Left hindlimb (tissue), 1 donor: ENCODE results near the gene NAT8.
"Not testable (repeated sequence)": the region's sequence is repeated elsewhere in the genome, so short reads cannot be mapped to it uniquely, and the experiment has no call there.

ENCODE experiments used
- DNase-seq: peaks from one replicate; pipeline ENCODE4 v3.0.0-alpha.2; 2018

The NAT8 gene

GRCh38 chr2:73630662-73631266 lies 11.5 kb downstream of the NAT8 start:
- DNase-seq, result not testable (repeated sequence)

- not testable (repeated sequence) for DNase-seq
Measured at GRCh38 chr2:73628493-73628892, 13.7 kb downstream of the NAT8 start.

DNA sequence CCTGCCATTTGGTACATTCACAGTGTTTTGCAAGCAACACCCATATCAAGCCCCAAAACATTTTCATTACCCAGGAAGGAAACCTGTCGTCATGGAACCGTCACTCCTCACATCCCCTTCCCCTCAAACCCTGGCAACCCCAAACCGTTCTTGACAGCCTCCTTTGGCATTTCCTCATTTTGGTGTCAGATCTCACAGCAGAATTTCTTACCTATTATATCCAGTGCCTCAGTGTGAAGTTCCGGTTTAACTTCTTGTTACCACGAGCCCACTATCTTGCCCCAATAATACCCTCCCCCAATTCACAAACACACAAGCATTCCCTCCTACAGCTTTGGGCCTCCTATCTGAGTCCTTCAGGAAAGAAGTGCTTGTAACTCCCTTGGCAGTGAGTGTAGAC lies 16.0 kb downstream of the NAT8 start:
- not testable (repeated sequence) for DNase-seq

DNA sequence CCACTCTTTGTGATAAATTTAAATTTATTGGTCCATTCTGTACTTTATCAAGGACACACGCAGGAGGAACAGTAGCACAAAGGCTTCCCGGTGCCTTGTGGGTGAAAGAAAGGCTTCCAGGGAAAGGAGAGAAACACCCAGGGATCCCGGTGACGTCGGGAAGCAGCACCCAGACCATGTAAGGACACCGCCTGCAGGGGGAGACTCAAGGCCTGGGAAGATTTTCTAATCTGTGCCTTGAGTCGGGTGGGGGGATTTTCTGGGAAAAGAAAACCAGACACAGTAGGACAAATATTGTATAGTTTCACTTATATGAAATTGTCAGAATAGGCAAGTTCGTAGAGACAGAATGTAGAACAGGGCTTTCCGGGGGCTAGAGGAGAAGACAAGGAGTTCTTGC lies 17.6 kb downstream of the NAT8 start:
- not testable (repeated sequence) for DNase-seq

DNA sequence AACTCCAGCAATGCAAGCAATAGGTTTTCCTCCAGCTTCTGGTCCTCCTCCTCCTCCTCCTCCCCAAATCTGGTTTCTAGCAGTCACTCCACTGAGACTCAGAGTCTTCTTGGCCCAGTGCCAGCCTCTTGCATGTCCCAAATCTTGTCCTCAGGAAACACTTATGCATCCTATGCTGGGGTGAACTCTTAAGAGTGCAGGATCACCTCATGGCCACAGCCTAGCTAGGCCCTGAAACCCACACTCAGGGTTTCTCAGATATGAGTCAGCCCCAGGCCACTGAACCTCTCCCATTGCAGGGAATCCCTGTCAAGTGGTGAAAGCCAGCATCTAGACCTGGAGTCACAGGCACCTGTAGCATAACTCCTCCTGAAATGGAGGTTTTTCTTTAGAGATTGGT lies 18.2 kb downstream of the NAT8 start:
- not testable (repeated sequence) for DNase-seq

DNA sequence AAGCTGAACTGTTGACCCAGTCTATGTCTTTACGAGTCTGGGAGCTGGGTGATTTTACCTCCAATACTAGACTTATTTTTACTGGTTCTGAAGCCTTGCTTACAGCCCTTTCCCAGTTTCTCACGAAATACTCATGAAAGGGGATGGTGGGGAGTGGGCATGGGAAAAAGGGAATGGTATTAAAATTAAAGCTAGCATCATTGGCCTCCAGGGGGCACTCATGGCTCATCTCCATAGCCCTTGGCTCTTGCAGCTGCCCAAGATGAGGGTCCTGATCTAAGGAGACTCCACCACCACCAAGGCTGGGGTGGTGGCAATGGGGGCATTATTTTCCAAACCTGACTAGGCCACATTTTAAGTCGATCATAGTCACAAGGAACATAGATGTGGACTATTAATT lies 22.3 kb downstream of the NAT8 start:
- DNase-seq, result not testable (repeated sequence)

DNA sequence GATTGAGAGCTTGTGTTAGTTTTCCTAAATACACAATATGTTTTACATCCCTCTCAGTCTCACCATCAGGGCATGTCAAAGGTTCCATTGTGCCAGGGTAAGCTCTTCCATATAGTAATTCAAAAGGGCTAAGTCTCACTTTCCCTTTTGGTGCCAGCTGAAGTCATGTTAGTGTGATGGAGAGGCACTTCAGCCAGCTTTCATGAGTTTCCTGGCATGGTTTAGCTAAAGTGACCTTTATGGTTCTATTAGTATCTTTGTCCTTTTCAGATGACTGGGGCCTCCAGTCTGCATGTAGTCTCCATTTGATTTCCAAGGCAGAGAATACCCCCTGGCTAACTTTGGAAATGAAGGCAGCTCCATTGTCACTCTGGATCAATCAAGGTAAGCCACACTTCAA lies 27.2 kb downstream of the NAT8 start:
- DNase-seq, result no peak

- no peak for DNase-seq
Measured at GRCh38 chr2:73614105-73614504, 28.1 kb downstream of the NAT8 start.

- no peak for DNase-seq
Measured at GRCh38 chr2:73611867-73612266, 30.4 kb downstream of the NAT8 start.

- DNase-seq, result no peak
Measured at GRCh38 chr2:73611193-73611592, 31.0 kb downstream of the NAT8 start.

- DNase-seq, result no peak
Measured at GRCh38 chr2:73610111-73610510, 32.1 kb downstream of the NAT8 start.

- not testable (repeated sequence) for DNase-seq
Measured at GRCh38 chr2:73604589-73604988, 37.6 kb downstream of the NAT8 start.

DNA sequence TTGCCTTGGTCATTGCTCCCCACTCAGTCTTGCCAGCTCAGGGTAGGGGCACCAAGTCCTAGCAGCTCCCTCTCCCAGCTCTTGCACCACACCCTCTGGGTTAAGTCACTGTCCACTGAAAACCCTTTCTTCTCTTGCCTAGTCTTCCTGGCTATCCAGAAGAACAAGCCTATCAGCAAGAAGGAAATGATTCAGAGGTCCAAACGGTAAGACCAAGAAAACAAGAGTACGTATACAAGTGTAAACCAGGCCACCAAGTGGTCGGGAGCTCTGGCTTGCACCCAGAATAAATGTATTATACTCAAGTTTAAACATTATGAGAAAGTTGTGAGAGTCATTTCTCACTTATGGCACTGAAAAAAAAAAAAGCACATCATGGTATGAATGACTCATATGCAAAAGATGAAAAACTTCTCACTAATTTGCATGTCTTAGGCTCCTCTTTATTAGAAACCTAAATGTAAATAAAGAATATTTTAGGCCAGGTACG lies 39.1 kb downstream of the NAT8 start:
- DNase-seq, result not testable (repeated sequence)

DNA sequence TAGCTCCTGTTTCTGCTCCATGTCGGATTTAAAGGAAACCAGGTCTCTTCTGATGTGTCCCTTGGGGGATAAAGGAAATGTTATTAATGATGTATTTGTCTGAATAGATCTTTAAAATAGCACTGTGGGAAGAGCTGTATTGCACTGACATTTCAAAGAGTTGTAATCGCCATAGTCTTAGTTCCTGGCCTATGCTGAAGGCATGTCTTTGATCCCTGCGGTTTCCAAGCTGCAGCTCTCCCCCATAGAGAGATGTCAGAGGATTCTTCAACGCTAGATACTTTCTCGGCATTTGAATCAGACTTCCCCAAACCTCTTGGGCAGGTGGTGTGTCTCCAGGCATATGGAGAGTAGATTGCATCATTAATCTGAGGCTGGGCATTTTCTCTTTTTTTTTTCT lies 40.4 kb downstream of the NAT8 start:
- DNase-seq, result no peak

GRCh38 chr2:73594251-73594650 lies 48.0 kb downstream of the NAT8 start:
- DNase-seq, result no peak

DNA sequence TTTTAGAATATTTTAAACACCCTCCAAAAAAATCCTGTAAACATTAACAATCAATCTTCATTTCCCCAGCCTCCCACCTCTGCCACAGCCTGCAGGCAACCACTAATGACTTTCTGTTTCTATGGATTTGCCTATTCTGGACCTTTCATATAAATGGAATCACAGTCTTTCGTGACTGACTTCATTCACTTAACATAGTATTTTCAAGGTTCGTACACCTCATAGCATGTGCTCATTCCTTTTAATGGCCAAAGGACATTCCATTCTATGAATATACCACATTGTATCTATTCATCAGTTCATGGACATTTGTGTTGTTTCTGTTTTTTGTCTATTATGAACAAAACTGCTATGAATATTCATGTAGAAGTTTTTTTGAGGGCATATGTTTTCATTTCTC lies 48.5 kb downstream of the NAT8 start:
- DNase-seq, result no peak
